MM.1S (cell line): ENCODE results near the gene THAP7.

ENCODE experiments used
- EZH2 ChIP-seq: fragments of 300-600 bp; sonication (generic); optimal IDR thresholded peaks from 2 replicates; pipeline ENCODE3; 2017; ENCODE audit warnings: low read depth, mild to moderate bottlenecking, antibody characterized with exemption, low read length, mixed read lengths
- TF ChIP-seq, protein P1 (sequence below): fragments of 300-600 bp; sonication (generic); IDR thresholded peaks from 2 replicates; pipeline ENCODE4 v1.5.1; 2016; ENCODE audit warnings: antibody characterized with exemption, low read length, mixed read lengths

DNA sequence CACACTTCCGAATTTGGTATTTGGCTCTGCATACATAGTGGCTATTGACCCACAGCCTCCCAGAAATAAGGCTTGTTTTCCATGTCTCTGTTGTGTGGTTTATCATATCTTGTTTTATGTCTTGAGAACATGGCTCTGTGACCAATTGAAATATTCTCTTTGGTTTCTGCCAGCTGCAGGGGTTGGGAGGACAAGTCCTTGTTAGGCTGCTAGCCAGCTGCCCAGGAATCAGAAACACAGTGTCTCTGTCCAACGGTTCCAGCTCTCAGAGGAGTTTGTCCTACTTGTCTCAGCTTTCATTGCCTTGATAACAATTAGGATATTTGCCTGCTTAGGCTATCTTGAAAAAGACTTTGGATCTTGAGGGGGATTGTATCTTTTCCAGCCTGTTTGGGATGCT is 36.5 kb upstream of the THAP7 start:
- TF ChIP-seq, protein P1, sequence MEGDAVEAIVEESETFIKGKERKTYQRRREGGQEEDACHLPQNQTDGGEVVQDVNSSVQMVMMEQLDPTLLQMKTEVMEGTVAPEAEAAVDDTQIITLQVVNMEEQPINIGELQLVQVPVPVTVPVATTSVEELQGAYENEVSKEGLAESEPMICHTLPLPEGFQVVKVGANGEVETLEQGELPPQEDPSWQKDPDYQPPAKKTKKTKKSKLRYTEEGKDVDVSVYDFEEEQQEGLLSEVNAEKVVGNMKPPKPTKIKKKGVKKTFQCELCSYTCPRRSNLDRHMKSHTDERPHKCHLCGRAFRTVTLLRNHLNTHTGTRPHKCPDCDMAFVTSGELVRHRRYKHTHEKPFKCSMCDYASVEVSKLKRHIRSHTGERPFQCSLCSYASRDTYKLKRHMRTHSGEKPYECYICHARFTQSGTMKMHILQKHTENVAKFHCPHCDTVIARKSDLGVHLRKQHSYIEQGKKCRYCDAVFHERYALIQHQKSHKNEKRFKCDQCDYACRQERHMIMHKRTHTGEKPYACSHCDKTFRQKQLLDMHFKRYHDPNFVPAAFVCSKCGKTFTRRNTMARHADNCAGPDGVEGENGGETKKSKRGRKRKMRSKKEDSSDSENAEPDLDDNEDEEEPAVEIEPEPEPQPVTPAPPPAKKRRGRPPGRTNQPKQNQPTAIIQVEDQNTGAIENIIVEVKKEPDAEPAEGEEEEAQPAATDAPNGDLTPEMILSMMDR: no peak
- no peak for TF ChIP-seq EZH2
